Loucy (cell line): Measurements from ENCODE around the gene C1orf53.

ENCODE experiments used
- H2AFZ ChIP-seq: fragments of 200-600 bp; sonication (generic); 2 replicates; pipeline ENCODE4 v1.6.0; 2016; ENCODE audit warnings: antibody characterized with exemption, mild to moderate bottlenecking, low read length, moderate library complexity
- H3F3A ChIP-seq: fragments of 200-600 bp; 2 replicates; pipeline ENCODE4 v1.6.0; 2016; ENCODE audit warnings: antibody characterized with exemption, low read depth, mild to moderate bottlenecking
- H3K27me3 ChIP-seq: fragments of 200-600 bp; sonication (generic); 2 replicates; pipeline ENCODE4 v1.6.1; 2014; ENCODE audit warnings: low read length, mild to moderate bottlenecking; ENCODE audit not compliant: insufficient read depth, poor library complexity, severe bottlenecking
- H3K36me3 ChIP-seq: fragments of 200-600 bp; sonication (generic); 2 replicates; pipeline ENCODE4 v1.6.1; 2016; ENCODE audit warnings: low read length; ENCODE audit not compliant: insufficient read depth
- H3K4me1 ChIP-seq: fragments of 200-600 bp; sonication (generic); 2 replicates; pipeline ENCODE4 v1.5.1; 2014; ENCODE audit warnings: low read length, mild to moderate bottlenecking; ENCODE audit not compliant: insufficient read depth, poor library complexity, severe bottlenecking
- H3K4me2 ChIP-seq: fragments of 200-600 bp; sonication (generic); 2 replicates; pipeline ENCODE4 v1.6.0; 2014; ENCODE audit warnings: antibody characterized with exemption, low read length, low read depth, mild to moderate bottlenecking; ENCODE audit not compliant: poor library complexity, severe bottlenecking
- H3K4me3 ChIP-seq: fragments of 200-600 bp; sonication (generic); 2 replicates; pipeline ENCODE4 v1.5.1; 2014; ENCODE audit warnings: low read length, mild to moderate bottlenecking, mixed read lengths; ENCODE audit not compliant: poor library complexity, severe bottlenecking
- H3K79me2 ChIP-seq: fragments of 200-600 bp; sonication (generic); 2 replicates; pipeline ENCODE4 v1.6.1; 2014; ENCODE audit warnings: low read length; ENCODE audit not compliant: insufficient read depth
- H3K9ac ChIP-seq: fragments of 200-600 bp; sonication (generic); 2 replicates; pipeline ENCODE4 v1.6.0; 2014; ENCODE audit warnings: mild to moderate bottlenecking, low read depth, low read length, moderate library complexity; ENCODE audit not compliant: poor library complexity, severe bottlenecking
- H3K9me2 ChIP-seq: fragments of 200-600 bp; sonication (generic); replicated peaks from 2 replicates; pipeline ENCODE4 v1.6.1; 2016; ENCODE audit warnings: low read depth, low read length, mixed read lengths
- H3K9me3 ChIP-seq: fragments of 200-600 bp; sonication (generic); 2 replicates; pipeline ENCODE4 v1.6.1; 2014; ENCODE audit warnings: mild to moderate bottlenecking, antibody characterized with exemption, low read length, low read depth; ENCODE audit not compliant: insufficient read depth
- H4K20me1 ChIP-seq: fragments of 200-600 bp; sonication (generic); 2 replicates; pipeline ENCODE4 v1.6.0; 2014; ENCODE audit warnings: antibody characterized with exemption, low read length, mild to moderate bottlenecking; ENCODE audit not compliant: insufficient read depth, poor library complexity, severe bottlenecking
- CTCF ChIP-seq: fragments of 200-600 bp; sonication (generic); conservative IDR thresholded peaks from 2 replicates; pipeline ENCODE4 v1.5.1; 2014; ENCODE audit warnings: mild to moderate bottlenecking, antibody characterized with exemption, low read length
- EZH2phosphoT487 ChIP-seq: fragments of 200-600 bp; IDR thresholded peaks from 2 replicates; pipeline ENCODE4 v1.6.1; 2018; ENCODE audit warnings: antibody characterized with exemption, mild to moderate bottlenecking, moderate library complexity, borderline replicate concordance

Gene C1orf53

GRCh38 chr1:197918807-197919345 lies 16.4 kb downstream of the C1orf53 start:
- no peaks in the 10 kb centered on the region for H3F3A ChIP-seq
- H3K4me1 ChIP-seq = peaks cover 12% of the 10 kb centered on the region
- no peak overlapping the region for H3K4me2 ChIP-seq
- H3K9me3 ChIP-seq = no peaks in the 10 kb centered on the region
- no peaks in the 10 kb centered on the region for H3K36me3 ChIP-seq
- no peak overlapping the region for H3K4me3 ChIP-seq
- H3K27me3 ChIP-seq = no peaks in the 10 kb centered on the region
- no peaks in the 10 kb centered on the region for H3K79me2 ChIP-seq
- H3K9me2 ChIP-seq = no peaks in the 10 kb centered on the region
- H3K9ac ChIP-seq = no peak overlapping the region
- H2AFZ ChIP-seq = no peak overlapping the region
- TF ChIP-seq EZH2phosphoT487 = no peak
- TF ChIP-seq CTCF = no peak
- no peaks in the 10 kb centered on the region for H4K20me1 ChIP-seq

- Histone ChIP-seq H3K4me2 (no peak overlapping the region), H4K20me1 (no peaks in the 10 kb centered on the region), H3K9me2 (no peaks in the 10 kb centered on the region), H3K27me3 (no peaks in the 10 kb centered on the region), H3K79me2 (no peaks in the 10 kb centered on the region), H3K4me3 (no peak overlapping the region), H3K9ac (no peak overlapping the region), H2AFZ (no peak overlapping the region), H3F3A (no peaks in the 10 kb centered on the region), H3K9me3 (no peaks in the 10 kb centered on the region), H3K36me3 (no peaks in the 10 kb centered on the region), H3K4me1 (peaks cover 12% of the 10 kb centered on the region)
- TF ChIP-seq CTCF (no peak), EZH2phosphoT487 (no peak)
Measured at GRCh38 chr1:197919346-197920066, 17.1 kb downstream of the C1orf53 start.

- Histone ChIP-seq H3K9ac (no peak overlapping the region), H3K9me3 (no peaks in the 10 kb centered on the region), H3K9me2 (no peaks in the 10 kb centered on the region), H3K27me3 (no peaks in the 10 kb centered on the region), H2AFZ (no peak overlapping the region), H3K36me3 (no peaks in the 10 kb centered on the region), H3K4me2 (no peak overlapping the region), H4K20me1 (no peaks in the 10 kb centered on the region), H3K79me2 (no peaks in the 10 kb centered on the region), H3K4me3 (no peak overlapping the region), H3F3A (no peaks in the 10 kb centered on the region), H3K4me1 (peaks cover 11% of the 10 kb centered on the region)
- TF ChIP-seq CTCF = no peak
- no peak for TF ChIP-seq EZH2phosphoT487
Measured at GRCh38 chr1:197920067-197920396, 17.6 kb downstream of the C1orf53 start.
